IPS-18a (cell line): Measurements from ENCODE around the gene CCDC61.

Experiments used
- H3K27ac ChIP-seq: one replicate; pipeline ENCODE4 v1.5.1; 2013; ENCODE audit warnings: low read length
- H3K27me3 ChIP-seq: one replicate; pipeline ENCODE4 v1.6.1; 2013; ENCODE audit warnings: mild to moderate bottlenecking, low read length; ENCODE audit not compliant: control insufficient read depth, insufficient read depth
- H3K36me3 ChIP-seq: one replicate; pipeline ENCODE4 v1.6.1; 2013; ENCODE audit warnings: low read depth, low read length; ENCODE audit not compliant: control insufficient read depth
- H3K4me1 ChIP-seq: one replicate; pipeline ENCODE4 v1.6.1; 2013; ENCODE audit warnings: low read depth, low read length; ENCODE audit not compliant: control insufficient read depth
- H3K4me3 ChIP-seq: one replicate; pipeline ENCODE4 v1.5.1; 2013; ENCODE audit warnings: low read length
- H3K9ac ChIP-seq: one replicate; pipeline ENCODE4 v1.6.1; 2013; ENCODE audit warnings: mild to moderate bottlenecking, low read length, moderate library complexity
- H3K9me3 ChIP-seq: one replicate; pipeline ENCODE4 v1.6.1; 2013; ENCODE audit warnings: low read depth, low read length; ENCODE audit not compliant: control insufficient read depth

The CCDC61 gene

DNA sequence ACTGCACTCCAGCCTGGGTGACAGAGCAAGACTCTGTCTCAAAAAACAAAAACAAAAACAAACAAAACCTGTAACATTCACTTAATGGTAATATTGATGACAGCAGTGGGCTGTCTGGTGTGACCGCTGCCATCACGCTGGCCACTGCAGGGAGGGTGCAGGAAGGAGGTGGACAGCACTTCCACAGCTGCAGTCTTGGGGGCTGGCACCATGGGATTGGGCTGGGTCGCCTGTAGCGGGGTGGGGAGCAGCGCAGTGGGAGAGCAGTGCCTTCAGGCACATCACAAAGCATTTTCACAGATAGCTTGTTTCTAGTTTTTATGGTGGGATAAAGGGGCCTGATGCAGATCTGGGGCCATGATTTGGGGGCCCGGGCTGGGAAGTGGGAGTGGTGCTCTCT lies 40.3 kb downstream of the CCDC61 start:
- Histone ChIP-seq H3K36me3 (no peaks in the 10 kb centered on the region), H3K27me3 (no peaks in the 10 kb centered on the region), H3K4me1 (no peaks in the 10 kb centered on the region), H3K9ac (no peak overlapping the region), H3K9me3 (no peaks in the 10 kb centered on the region), H3K4me3 (no peak overlapping the region), H3K27ac (no peak overlapping the region)

DNA sequence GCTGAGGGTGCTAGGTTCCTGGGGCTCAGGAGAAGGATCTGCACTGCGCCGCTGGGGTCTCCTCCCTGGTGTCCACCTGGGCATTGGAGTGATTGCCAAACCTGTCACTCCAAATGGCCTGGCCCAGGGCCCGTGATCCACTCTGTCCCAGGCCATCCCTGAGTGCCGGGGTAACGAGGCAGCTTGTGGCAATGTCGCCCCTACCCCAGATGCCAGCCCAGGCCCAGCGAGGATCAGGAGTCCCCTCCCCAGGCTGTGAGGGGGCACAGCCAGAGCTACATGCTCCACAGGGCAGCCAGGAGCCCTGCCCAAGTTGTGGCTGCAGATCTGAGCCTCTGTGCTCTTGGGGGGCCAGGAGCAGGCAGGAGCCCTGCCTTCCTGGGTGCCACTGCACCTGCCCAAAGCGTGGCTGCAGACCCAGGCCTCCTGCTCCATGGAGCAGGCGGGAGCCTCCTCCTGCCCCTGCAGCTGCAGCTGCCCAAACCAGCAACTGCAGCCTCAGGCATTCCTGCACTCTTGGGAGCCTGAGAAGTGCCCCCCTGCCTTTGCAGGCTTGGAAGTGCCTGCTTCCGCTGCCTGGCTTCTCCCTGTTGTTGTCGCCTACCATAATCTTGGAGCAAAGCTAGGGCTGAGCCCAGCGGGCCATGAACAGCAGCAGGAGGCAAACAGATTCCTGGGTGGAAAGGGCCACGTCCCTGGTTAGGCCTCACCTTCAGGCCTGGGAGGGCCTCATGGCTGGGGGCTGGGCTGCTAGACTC lies 40.9 kb downstream of the CCDC61 start:
- H3K27me3 ChIP-seq: no peaks in the 10 kb centered on the region
- no peaks in the 10 kb centered on the region for H3K9me3 ChIP-seq
- no peak overlapping the region for H3K4me3 ChIP-seq
- H3K4me1 ChIP-seq: no peaks in the 10 kb centered on the region
- no peak overlapping the region for H3K27ac ChIP-seq
- no peaks in the 10 kb centered on the region for H3K36me3 ChIP-seq
- no peak overlapping the region for H3K9ac ChIP-seq

DNA sequence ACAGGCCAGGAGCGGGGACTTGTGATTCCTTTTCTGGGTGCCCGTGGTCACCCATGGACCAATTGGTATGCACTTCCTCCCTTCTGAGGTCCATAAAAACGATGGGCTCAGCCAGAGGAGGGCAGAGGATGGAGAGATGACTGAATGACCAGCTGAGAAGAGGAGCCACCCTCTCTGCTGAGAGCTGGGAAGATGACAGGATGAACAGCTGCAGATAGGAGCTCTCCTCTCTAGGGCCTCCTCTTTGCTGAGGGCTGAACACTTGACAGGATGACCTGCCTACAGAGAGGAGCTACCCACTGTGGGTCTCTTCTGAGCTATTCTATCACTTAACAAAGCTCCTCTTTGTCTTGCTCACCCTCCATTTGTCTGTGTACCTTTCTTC lies 41.5 kb downstream of the CCDC61 start:
- H3K9me3 ChIP-seq: no peaks in the 10 kb centered on the region
- H3K36me3 ChIP-seq: no peaks in the 10 kb centered on the region
- H3K27me3 ChIP-seq: no peaks in the 10 kb centered on the region
- H3K4me3 ChIP-seq: no peak overlapping the region
- H3K27ac ChIP-seq: no peak overlapping the region
- no peak overlapping the region for H3K9ac ChIP-seq
- H3K4me1 ChIP-seq: no peaks in the 10 kb centered on the region

DNA sequence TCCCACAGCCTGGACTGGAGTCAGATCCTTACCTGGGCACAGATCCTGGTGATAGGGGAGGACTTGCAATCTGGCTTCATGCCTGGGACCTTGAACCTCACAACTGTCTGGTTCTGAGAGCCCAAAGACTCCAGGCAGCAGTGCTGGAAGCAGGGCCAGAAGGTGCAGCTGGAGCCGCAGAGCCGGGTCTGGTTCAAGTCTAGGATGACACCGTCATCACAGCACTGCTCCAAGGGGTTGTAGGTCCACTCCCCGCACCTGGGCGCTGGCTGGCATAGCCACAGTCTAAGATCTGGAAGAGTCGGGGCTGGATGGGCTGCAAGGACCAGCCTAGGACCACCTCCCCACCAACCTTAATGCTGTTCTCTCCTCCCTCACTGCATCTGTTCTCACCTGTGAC lies 44.9 kb downstream of the CCDC61 start:
- Histone ChIP-seq H3K36me3 (no peaks in the 10 kb centered on the region), H3K4me3 (no peak overlapping the region), H3K4me1 (no peaks in the 10 kb centered on the region), H3K27me3 (no peaks in the 10 kb centered on the region), H3K27ac (no peak overlapping the region), H3K9ac (no peak overlapping the region), H3K9me3 (peaks cover 10% of the 10 kb centered on the region)

DNA sequence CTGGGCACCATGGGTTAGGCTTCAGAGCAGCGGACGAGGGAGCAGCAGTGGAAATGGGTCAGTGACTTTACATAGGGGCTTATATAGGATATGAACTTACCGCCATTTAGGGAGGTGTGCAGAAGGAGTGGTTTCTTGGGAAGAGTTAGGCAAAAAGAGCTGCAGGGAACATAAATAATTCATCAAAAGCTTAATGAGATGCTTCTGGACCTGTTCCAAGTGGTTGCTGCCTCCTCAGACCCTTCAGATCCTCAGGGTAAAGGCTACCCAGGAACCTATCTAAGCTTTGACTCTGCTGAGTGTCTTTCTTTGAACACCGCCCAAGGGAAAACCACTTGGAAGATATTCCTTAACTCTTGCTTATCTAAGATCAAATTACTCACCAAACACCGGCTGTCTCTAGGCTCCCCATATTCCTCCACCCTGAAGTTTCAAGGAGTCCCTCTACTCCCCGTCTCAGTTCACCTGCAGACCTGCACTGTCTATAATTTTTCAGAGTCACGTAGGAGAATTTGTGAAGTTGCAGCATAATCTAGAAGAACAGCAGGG lies 45.8 kb downstream of the CCDC61 start, which contains the start of gene IGFL4:
Gene IGFL4, minus strand, starts transcription at position 51 of the 549 bp plus-strand sequence. Its CDS starts 40 bp downstream, at position 11.
- Histone ChIP-seq H3K27me3 (no peaks in the 10 kb centered on the region), H3K4me1 (no peaks in the 10 kb centered on the region), H3K27ac (no peak within 1 kb of the TSS), H3K4me3 (no peak within 1 kb of the TSS), H3K9ac (no peak within 1 kb of the TSS), H3K9me3 (peaks cover 10% of the 10 kb centered on the region), H3K36me3 (no peaks in the 10 kb centered on the region)

DNA sequence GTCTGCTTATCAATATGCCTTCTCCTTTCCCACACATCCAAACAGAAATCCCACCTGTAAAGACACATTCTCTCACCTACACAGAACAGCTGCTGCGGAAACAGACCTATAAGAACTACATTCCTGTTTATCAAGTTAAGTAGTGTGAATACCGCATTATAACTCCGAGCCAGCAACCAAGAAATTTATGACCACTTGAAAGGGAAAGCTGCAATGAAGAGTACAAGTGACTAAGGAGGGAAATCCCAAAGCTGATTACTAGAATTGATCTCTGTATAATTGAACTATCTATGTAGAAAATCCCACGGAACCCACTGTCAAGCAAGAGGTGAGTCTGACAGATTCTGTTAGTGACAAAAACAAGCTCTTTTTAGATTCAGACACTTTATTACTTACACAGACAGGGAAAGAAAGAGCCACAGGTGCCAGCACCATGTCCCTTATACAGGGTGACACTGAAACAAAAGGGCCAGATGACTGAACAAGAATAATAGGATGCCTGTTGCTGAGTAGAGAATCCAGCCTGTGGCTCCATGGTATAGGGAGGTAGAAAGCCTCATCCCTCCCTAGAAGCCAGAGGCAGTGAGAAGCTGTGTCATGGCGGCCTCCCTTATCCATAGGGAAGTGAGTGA lies 47.1 kb downstream of the CCDC61 start:
- no peak overlapping the region for H3K9ac ChIP-seq
- H3K27ac ChIP-seq: no peak overlapping the region
- no peaks in the 10 kb centered on the region for H3K4me1 ChIP-seq
- H3K36me3 ChIP-seq: no peaks in the 10 kb centered on the region
- H3K27me3 ChIP-seq: no peaks in the 10 kb centered on the region
- H3K9me3 ChIP-seq: peaks cover 10% of the 10 kb centered on the region
- no peak overlapping the region for H3K4me3 ChIP-seq

DNA sequence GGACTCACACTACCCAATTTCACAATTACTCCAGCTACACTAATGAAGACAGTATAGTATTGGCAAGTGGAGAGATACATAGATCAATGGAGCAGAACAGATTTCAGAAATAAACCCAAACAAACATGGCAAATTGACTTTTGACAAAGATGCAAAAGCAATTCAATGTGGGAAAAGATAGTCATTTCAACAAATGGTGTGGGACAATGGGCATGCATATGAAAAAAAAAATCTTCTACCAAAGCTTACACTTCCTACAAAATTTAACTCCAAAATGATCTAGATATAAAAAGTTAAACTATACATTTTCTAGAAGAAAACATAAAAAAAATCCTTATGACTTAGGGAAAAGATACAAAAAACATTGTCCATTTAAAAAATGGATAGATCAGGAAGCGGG lies 48.3 kb downstream of the CCDC61 start:
- no peaks in the 10 kb centered on the region for H3K27me3 ChIP-seq
- no peak overlapping the region for H3K27ac ChIP-seq
- H3K4me3 ChIP-seq: no peak overlapping the region
- H3K4me1 ChIP-seq: no peaks in the 10 kb centered on the region
- H3K36me3 ChIP-seq: no peaks in the 10 kb centered on the region
- peaks cover 10% of the 10 kb centered on the region for H3K9me3 ChIP-seq
- H3K9ac ChIP-seq: no peak overlapping the region

DNA sequence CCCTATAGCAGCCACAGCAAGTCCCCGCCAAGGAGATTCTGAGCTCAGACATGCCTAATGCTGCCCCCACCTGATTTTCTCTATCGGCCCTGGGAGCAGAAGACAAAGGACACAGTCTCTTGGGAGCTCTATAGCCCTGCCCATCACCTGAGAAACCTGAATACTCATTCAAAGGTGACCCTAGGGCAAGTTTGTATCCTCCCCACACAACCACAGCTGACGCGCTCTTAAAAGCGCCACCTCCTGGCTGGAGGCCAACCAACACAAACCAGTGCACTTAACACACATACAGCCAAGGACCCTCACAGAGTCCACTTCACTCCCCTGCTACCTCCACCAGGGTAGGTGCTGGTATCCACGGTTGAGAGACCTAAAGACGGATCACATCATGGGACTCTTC lies 54.3 kb downstream of the CCDC61 start:
- H3K9me3 ChIP-seq: peaks cover 1% of the 10 kb centered on the region
- H3K36me3 ChIP-seq: no peaks in the 10 kb centered on the region
- H3K9ac ChIP-seq: no peak overlapping the region
- no peak overlapping the region for H3K4me3 ChIP-seq
- H3K27me3 ChIP-seq: peaks cover 5% of the 10 kb centered on the region
- no peaks in the 10 kb centered on the region for H3K4me1 ChIP-seq
- H3K27ac ChIP-seq: no peak overlapping the region

DNA sequence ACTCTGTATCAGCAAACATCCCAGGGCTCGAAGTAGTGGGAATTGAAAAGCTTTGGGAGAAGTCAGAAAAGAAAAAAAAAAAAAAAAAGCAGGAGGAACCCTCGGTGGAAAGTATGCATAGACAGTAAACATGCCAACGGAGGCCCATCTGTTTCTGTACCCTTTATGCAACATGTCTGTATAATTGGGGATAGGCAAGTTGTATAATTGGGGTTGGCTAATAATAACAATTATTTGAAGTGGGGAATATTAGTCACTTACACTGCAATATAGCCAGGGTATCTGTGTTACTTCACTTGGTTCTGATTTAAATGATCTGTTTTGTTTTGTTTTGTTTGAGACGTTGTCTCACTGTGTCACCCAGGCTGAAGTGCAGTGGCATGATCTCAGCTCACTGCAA lies 57.6 kb downstream of the CCDC61 start:
- no peak overlapping the region for H3K4me3 ChIP-seq
- no peaks in the 10 kb centered on the region for H3K4me1 ChIP-seq
- H3K27me3 ChIP-seq: peaks cover 5% of the 10 kb centered on the region
- no peaks in the 10 kb centered on the region for H3K9me3 ChIP-seq
- no peak overlapping the region for H3K27ac ChIP-seq
- H3K36me3 ChIP-seq: no peaks in the 10 kb centered on the region
- H3K9ac ChIP-seq: no peak overlapping the region

DNA sequence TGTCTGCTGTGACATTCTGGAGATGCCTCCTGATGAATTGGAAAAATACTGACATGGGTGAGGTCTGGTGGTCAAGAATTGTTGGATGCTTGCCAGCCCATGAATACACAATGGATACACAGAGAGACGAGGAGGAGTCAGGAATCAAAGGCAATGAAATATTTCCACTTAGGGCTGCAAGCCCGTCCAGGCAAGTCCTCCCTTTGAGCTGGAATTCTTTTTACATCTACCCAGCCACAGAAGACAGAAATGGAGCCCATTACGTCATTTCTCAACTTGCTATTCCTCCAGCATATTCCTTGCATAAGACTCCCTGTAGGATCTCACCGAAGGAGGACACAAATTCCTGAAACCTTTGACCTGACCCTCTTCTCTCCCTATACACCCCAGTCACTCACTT lies 61.3 kb downstream of the CCDC61 start:
- Histone ChIP-seq H3K9ac (no peak overlapping the region), H3K27me3 (peaks cover 4% of the 10 kb centered on the region), H3K4me3 (no peak overlapping the region), H3K9me3 (peaks cover 23% of the 10 kb centered on the region), H3K36me3 (no peaks in the 10 kb centered on the region), H3K27ac (no peak overlapping the region), H3K4me1 (no peaks in the 10 kb centered on the region)

DNA sequence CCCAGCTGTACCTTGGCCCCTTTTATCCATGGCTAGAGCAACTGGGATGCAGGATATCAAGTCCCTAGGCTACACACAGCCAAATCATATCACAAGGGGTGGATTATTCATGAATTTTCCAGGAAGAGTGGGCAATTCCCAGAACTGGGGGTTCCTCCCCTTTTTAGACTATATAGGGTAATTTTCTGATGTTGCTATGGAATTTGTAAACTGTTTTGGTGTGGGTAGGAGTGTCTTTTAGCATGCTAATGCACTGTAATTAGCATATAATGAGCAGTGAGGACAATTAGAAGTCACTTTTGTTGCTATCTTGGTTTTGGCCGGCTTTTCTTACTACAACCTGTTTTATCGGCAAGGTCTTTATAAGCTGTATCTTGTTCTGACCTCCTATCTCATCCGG lies 63.5 kb downstream of the CCDC61 start:
- peaks cover 23% of the 10 kb centered on the region for H3K9me3 ChIP-seq
- no peaks in the 10 kb centered on the region for H3K4me1 ChIP-seq
- no peaks in the 10 kb centered on the region for H3K27me3 ChIP-seq
- H3K9ac ChIP-seq: no peak overlapping the region
- H3K36me3 ChIP-seq: no peaks in the 10 kb centered on the region
- no peak overlapping the region for H3K27ac ChIP-seq
- no peak overlapping the region for H3K4me3 ChIP-seq

DNA sequence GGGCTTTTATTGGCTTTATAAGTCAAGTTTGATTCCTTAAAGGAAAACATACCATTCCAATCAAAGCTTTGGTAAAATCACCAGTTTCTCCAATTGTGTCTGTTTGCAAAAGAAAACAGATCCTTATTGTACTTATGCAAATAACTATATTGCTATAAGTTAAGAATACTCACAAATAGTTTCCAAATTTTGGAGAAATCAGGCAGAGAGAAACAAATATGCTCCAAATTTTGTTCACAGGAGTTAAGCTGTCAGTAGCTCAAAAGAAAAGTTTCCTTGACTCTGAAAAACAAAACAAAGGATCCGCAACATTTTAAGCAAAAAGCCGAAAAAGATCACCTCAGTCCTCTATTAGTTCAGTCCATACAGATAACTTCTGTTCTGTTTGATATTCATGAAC lies 64.7 kb downstream of the CCDC61 start:
- no peak overlapping the region for H3K9ac ChIP-seq
- H3K27me3 ChIP-seq: no peaks in the 10 kb centered on the region
- no peak overlapping the region for H3K27ac ChIP-seq
- H3K9me3 ChIP-seq: peaks cover 23% of the 10 kb centered on the region
- H3K4me3 ChIP-seq: no peak overlapping the region
- H3K36me3 ChIP-seq: no peaks in the 10 kb centered on the region
- no peaks in the 10 kb centered on the region for H3K4me1 ChIP-seq
